ENCODE results near the gene RAB14. TPM values are rescaled to one million over a fixed set of nuclear protein-coding genes. Genes with fewer than 3 reads are reported as not detected.

RAB14 gene
- total RNA-seq, 1 experiment from 2014 or later = 73.2 TPM

DNA sequence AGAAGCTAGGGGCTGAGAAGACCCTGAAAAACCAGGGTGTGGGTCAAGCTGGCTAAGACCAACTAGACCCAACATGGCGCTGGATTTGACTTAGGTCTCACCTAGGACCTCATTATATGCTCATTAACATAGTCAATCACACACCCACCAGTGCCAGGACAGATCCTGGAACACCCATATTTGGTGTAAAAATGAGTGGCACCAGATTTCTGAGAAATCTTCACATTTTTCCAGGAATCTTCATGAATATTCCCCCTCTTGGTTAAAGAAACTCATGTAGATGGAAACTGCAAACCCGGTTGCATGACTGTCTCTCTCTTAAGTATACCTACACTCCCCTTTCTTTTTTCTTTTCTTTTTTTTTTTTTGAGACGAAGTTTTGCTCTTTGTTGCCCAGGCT, 17.9 kb upstream of the RAB14 start:
- Mint-ChIP-seq H3K36me3 (ENCODE audit: insufficient read depth, unreplicated experiment) (no peaks in the 10 kb centered on the region), H3K4me3 (ENCODE audit: unreplicated experiment) (no peak overlapping the region), H3K4me1 (ENCODE audit: low read depth, unreplicated experiment) (peaks cover 5% of the 10 kb centered on the region), H3K27ac (ENCODE audit: unreplicated experiment) (no peak overlapping the region), H3K27me3 (ENCODE audit: insufficient read depth, unreplicated experiment) (no peaks in the 10 kb centered on the region), H3K9me3 (ENCODE audit: unreplicated experiment) (peaks cover 5% of the 10 kb centered on the region)
- ChIA-PET CTCF (no interaction called here), POLR2A (no interaction called here)
- H3K36me3 ChIP-seq (ENCODE audit: control insufficient read depth, insufficient read depth, low read length) = no peaks in the 10 kb centered on the region
- TF ChIP-seq, protein P1, sequence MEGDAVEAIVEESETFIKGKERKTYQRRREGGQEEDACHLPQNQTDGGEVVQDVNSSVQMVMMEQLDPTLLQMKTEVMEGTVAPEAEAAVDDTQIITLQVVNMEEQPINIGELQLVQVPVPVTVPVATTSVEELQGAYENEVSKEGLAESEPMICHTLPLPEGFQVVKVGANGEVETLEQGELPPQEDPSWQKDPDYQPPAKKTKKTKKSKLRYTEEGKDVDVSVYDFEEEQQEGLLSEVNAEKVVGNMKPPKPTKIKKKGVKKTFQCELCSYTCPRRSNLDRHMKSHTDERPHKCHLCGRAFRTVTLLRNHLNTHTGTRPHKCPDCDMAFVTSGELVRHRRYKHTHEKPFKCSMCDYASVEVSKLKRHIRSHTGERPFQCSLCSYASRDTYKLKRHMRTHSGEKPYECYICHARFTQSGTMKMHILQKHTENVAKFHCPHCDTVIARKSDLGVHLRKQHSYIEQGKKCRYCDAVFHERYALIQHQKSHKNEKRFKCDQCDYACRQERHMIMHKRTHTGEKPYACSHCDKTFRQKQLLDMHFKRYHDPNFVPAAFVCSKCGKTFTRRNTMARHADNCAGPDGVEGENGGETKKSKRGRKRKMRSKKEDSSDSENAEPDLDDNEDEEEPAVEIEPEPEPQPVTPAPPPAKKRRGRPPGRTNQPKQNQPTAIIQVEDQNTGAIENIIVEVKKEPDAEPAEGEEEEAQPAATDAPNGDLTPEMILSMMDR (IDR thresholded peaks at IDR 0.05; ENCODE audit: insufficient read depth in 1 of 2, low read depth in 1 of 2, low read length in 1 of 2, severe bottlenecking in 1 of 2, unreplicated experiment in 1 of 2) = no peak
- BruUV-seq (replicated peaks) = no TSS peak
- H3K4me1 ChIP-seq = no peaks in the 10 kb centered on the region
- no peak for DNase-seq
- H3K27me3 ChIP-seq (replicated peaks; ENCODE audit: control insufficient read depth, insufficient read depth, low read length) = no peaks in the 10 kb centered on the region
- intact Hi-C loops (cut with micrococcal nuclease; ENCODE audit: unreplicated experiment) = no loop called here
- no peak overlapping the region for H3K4me3 ChIP-seq (ENCODE audit: low read depth, low read length)
- H3K9me3 ChIP-seq = no peaks in the 10 kb centered on the region

DNA sequence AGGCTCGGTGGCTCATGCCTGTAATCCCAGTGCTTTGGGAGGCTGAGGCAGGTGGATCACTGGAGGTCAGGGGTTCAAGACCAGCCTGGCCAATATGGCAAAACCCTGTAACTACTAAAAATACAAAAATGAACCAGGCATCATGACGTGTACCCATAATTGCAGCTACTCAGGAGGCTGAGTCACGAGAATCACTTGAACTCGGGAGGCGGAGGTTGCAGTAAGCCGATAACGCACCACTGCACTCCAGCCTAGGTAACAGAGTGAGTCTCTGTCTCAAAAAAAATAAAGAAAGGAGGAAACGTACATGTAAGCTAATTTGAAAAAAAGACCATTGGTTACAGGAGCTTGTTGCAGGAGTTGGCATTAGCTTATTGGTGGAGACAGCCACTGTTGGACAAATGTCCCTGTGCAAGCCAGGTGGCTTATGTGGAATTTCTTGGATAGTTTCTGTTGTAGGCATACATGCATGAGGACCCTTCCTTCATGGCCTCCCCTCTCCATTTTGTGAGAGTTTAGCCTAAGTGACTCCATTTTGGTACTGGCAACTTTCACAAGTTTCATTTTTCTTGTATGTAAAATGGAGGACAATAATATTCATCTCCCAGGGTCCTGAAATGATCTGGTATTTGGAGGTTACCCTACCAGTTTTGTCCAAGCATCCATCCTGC, 16.8 kb upstream of the RAB14 start:
- Mint-ChIP-seq H3K9me3 (ENCODE audit: unreplicated experiment) (no peaks in the 10 kb centered on the region), H3K4me3 (ENCODE audit: unreplicated experiment) (no peak overlapping the region), H3K36me3 (ENCODE audit: insufficient read depth, unreplicated experiment) (no peaks in the 10 kb centered on the region), H3K27ac (ENCODE audit: unreplicated experiment) (no peak overlapping the region), H3K4me1 (ENCODE audit: low read depth, unreplicated experiment) (no peaks in the 10 kb centered on the region), H3K27me3 (ENCODE audit: insufficient read depth, unreplicated experiment) (no peaks in the 10 kb centered on the region)
- no TSS peak for BruUV-seq (replicated peaks)
- ChIA-PET CTCF (no interaction called here), POLR2A (no interaction called here)
- Histone ChIP-seq H3K9me3 (no peaks in the 10 kb centered on the region), H3K4me1 (no peaks in the 10 kb centered on the region), H3K4me3 (ENCODE audit: low read depth, low read length) (no peak overlapping the region), H3K36me3 (ENCODE audit: control insufficient read depth, insufficient read depth, low read length) (no peaks in the 10 kb centered on the region), H3K27me3 (replicated peaks; ENCODE audit: control insufficient read depth, insufficient read depth, low read length) (no peaks in the 10 kb centered on the region)
- intact Hi-C loops (cut with micrococcal nuclease; ENCODE audit: unreplicated experiment) = no loop called here
- no peak for DNase-seq
- TF ChIP-seq, protein P1 (IDR thresholded peaks at IDR 0.05; ENCODE audit: insufficient read depth in 1 of 2, low read depth in 1 of 2, low read length in 1 of 2, severe bottlenecking in 1 of 2, unreplicated experiment in 1 of 2) = no peak

- H3K4me1 Mint-ChIP-seq (ENCODE audit: low read depth, unreplicated experiment) = no peaks in the 10 kb centered on the region
- no peaks in the 10 kb centered on the region for H3K36me3 Mint-ChIP-seq (ENCODE audit: insufficient read depth, unreplicated experiment)
- Histone ChIP-seq H3K27me3 (replicated peaks; ENCODE audit: control insufficient read depth, insufficient read depth, low read length) (no peaks in the 10 kb centered on the region), H3K9me3 (no peaks in the 10 kb centered on the region), H3K36me3 (ENCODE audit: control insufficient read depth, insufficient read depth, low read length) (no peaks in the 10 kb centered on the region), H3K4me3 (ENCODE audit: low read depth, low read length) (no peak overlapping the region), H3K4me1 (no peaks in the 10 kb centered on the region)
- H3K9me3 Mint-ChIP-seq (ENCODE audit: unreplicated experiment) = no peaks in the 10 kb centered on the region
- TF ChIP-seq, protein P1 (IDR thresholded peaks at IDR 0.05; ENCODE audit: insufficient read depth in 1 of 2, low read depth in 1 of 2, low read length in 1 of 2, severe bottlenecking in 1 of 2, unreplicated experiment in 1 of 2) = no peak
- CTCF ChIA-PET = no interaction called here
- POLR2A ChIA-PET = no interaction called here
- intact Hi-C loops (cut with micrococcal nuclease; ENCODE audit: unreplicated experiment) = no loop called here
- H3K4me3 Mint-ChIP-seq (ENCODE audit: unreplicated experiment) = no peak overlapping the region
- H3K27ac Mint-ChIP-seq (ENCODE audit: unreplicated experiment) = no peak overlapping the region
- DNase-seq = no peak
- no TSS peak for BruUV-seq (replicated peaks)
- no peaks in the 10 kb centered on the region for H3K27me3 Mint-ChIP-seq (ENCODE audit: insufficient read depth, unreplicated experiment)
Observed at GRCh38 chr9:121217609-121218292, 16.1 kb upstream of the RAB14 start.
